Measurements from ENCODE around the gene AFF1.

- TF ChIP-seq CTCF (IDR thresholded peaks at IDR 0.05) (no peak), POLR2A (IDR thresholded peaks at IDR 0.05) (no peak)
Observed at GRCh38 chr4:86999136-86999643, 64.4 kb downstream of the AFF1 start.

All from esophagus squamous epithelium (tissue), 4 donors.